Activated gamma-delta T cell treated with anti-CD3 and anti-CD28 coated beads, Interleukin-2, amount 50 U/mL, for 16 hours (primary cell): ENCODE measurements around the gene HECW1.
"Not testable (repeated sequence)": the region's sequence is repeated elsewhere in the genome, so short reads cannot be mapped to it uniquely, and the experiment has no call there.

Experiments
- DNase-seq: peaks from one replicate; pipeline ENCODE4 v3.0.0-alpha.2; 2020; ENCODE audit warnings: low read depth

Gene HECW1

GRCh38 chr7:43546231-43546630, 433.8 kb downstream of the HECW1 start:
- DNase-seq = no peak

- DNase-seq = no peak
Measured at GRCh38 chr7:43550427-43550826, 438.0 kb downstream of the HECW1 start.

- no peak for DNase-seq
Measured at GRCh38 chr7:43552122-43552521, 439.7 kb downstream of the HECW1 start.

- DNase-seq = no peak
Measured at GRCh38 chr7:43553999-43554398, 441.6 kb downstream of the HECW1 start.

- no peak for DNase-seq
Measured at GRCh38 chr7:43554423-43554822, 442.0 kb downstream of the HECW1 start.

GRCh38 chr7:43557831-43558495, 445.5 kb downstream of the HECW1 start:
- no peak for DNase-seq

GRCh38 chr7:43559171-43559945, 446.9 kb downstream of the HECW1 start:
- DNase-seq = no peak

- DNase-seq = no peak
Measured at GRCh38 chr7:43559946-43560335, 447.5 kb downstream of the HECW1 start.

GRCh38 chr7:43560742-43561330, 448.4 kb downstream of the HECW1 start:
- DNase-seq = no peak

GRCh38 chr7:43562383-43562782, 449.9 kb downstream of the HECW1 start:
- no peak for DNase-seq

- DNase-seq = no peak
Measured at GRCh38 chr7:43565786-43566185, 453.3 kb downstream of the HECW1 start.

- DNase-seq = no peak
Measured at GRCh38 chr7:43568529-43568928, 456.1 kb downstream of the HECW1 start.

- DNase-seq = no peak
Measured at GRCh38 chr7:43569424-43569823, 457.0 kb downstream of the HECW1 start.

- no peak for DNase-seq
Measured at GRCh38 chr7:43570688-43571365, 458.4 kb downstream of the HECW1 start.

GRCh38 chr7:43572516-43573049, 460.1 kb downstream of the HECW1 start:
- no peak for DNase-seq

GRCh38 chr7:43573832-43574231, 461.4 kb downstream of the HECW1 start:
- DNase-seq = not testable (repeated sequence)

GRCh38 chr7:43575506-43575905, 463.1 kb downstream of the HECW1 start:
- DNase-seq = no peak

- DNase-seq = no peak
Measured at GRCh38 chr7:43576241-43576640, 463.8 kb downstream of the HECW1 start.

GRCh38 chr7:43577485-43577951, 465.1 kb downstream of the HECW1 start:
- no peak for DNase-seq

GRCh38 chr7:43582503-43583423, 470.3 kb downstream of the HECW1 start, which contains the start of gene STK17A:
Gene STK17A, plus strand, starts transcription at chr7:43583108. Its CDS starts 136 bp downstream, at chr7:43583244.
- peak; percentile 91 for DNase-seq
